Measurements from ENCODE around the gene GDPD3.
"Not testable (repeated sequence)": the region's sequence is repeated elsewhere in the genome, so short reads cannot be mapped to it uniquely, and the experiment has no call there.

Gene GDPD3, protein sequence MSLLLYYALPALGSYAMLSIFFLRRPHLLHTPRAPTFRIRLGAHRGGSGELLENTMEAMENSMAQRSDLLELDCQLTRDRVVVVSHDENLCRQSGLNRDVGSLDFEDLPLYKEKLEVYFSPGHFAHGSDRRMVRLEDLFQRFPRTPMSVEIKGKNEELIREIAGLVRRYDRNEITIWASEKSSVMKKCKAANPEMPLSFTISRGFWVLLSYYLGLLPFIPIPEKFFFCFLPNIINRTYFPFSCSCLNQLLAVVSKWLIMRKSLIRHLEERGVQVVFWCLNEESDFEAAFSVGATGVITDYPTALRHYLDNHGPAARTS

GRCh38 chr16:30113031-30113710 lies at the start of gene GDPD3:
GDPD3 (minus strand) TSS chr16:30113537; CDS start chr16:30113478, 59 bp downstream.
- no peak for DNase-seq (ENCODE audit: low read depth)

GRCh38 chr16:30157214-30157613 lies 43.9 kb upstream of the GDPD3 start:
- DNase-seq (ENCODE audit: low read depth) = no peak

DNA sequence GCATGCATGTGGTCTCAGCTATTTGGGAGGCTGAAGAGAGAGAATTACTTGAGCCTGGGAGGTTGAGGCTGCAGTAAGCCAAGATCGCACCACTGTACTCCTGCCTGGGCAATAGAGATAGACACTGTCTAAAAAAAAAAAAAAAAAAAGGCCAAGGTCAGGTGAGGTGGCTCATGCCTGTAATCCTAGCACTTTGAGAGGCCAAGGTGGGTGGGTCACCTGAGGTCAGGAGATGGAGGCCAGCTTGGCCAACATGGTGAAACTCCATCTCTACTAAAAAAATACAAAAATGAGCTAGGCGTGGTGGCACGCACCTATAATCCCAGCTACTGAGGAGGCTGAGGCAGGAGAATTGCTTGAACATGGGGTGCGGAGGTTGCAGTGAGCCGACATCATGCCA lies 41.9 kb upstream of the GDPD3 start:
- DNase-seq (ENCODE audit: low read depth) = no peak

- DNase-seq (ENCODE audit: low read depth) = no peak
These were observed 39.2 kb upstream of the GDPD3 start for GRCh38 chr16:30152517-30152916.

DNA sequence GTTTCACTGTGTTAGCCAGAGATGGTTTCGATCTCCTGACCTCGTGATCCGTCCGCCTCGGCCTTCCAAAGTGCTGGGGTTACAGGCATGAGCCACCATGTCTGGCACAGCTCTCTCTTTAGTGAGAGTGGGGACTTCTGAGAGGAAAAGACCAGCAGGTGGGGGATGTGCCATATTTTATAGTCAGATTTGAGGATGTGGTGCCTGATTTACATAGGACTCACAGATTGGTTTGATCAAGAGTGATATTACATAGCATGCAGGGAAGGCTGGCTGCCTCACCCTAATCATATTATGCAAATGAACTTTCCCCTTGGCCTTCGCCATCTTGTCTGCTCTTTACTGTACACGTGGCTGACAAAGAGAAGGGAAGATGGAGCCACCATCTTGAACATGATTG lies 37.8 kb upstream of the GDPD3 start:
- DNase-seq (ENCODE audit: low read depth) = no peak

DNA sequence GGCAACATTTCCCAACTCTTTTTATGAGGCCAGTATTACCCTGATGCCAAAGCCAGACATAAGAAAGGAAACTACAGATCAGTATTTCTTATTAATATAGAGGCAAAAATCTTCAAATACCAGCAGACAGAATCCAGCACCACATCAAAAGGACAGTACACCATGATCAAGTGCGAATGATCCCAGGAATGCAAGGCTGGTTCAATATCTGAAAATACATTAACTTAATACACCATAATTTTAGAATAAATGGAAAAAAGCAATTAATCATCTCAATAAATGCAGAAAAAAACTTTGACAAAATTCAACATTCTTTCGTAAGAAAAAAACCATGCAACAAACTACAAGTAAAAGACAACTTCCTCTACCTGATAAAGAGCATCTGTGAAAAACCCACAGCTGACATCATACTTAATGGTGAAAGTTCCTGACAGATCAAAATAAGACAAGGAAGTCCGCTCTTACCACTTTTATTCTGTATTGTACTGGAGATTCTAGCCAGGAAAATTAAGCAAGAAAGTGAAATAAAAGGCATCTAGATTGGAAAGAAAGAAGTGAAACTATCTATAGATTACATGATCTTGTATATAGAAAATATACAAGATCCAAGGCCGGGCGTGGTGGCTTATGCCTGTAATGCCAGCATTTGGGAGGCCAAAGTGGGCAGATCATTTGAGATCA lies 36.1 kb upstream of the GDPD3 start:
- no peak for DNase-seq (ENCODE audit: low read depth)

GRCh38 chr16:30147843-30148510 lies 34.6 kb upstream of the GDPD3 start:
- no peak for DNase-seq (ENCODE audit: low read depth)

DNA sequence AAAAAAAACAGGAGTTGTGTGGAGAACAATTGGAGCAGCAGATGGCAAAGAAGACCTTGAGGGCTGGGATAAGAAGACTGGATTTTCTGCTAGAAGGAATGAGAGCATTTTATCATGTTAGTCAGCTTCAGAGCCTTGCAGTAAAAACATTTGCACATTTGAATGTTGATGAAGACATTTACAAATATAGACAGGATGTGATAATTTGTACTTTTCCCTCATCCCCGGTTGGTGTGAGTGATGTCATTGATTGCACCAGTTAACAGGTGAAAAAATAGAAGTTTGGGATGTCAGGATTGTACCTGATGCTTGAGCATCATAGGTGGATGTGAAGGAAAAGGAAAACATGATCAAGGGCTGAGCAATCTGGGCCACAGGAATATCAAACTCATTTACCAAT lies 32.3 kb upstream of the GDPD3 start:
- no peak for DNase-seq (ENCODE audit: low read depth)

GRCh38 chr16:30144917-30145316 lies 31.6 kb upstream of the GDPD3 start:
- DNase-seq (ENCODE audit: low read depth) = no peak

- no peak for DNase-seq (ENCODE audit: low read depth)
These were observed 30.7 kb upstream of the GDPD3 start for GRCh38 chr16:30144017-30144416.

GRCh38 chr16:30143347-30143702 lies 30.0 kb upstream of the GDPD3 start:
- DNase-seq (ENCODE audit: low read depth) = no peak

GRCh38 chr16:30142672-30143346 lies 29.5 kb upstream of the GDPD3 start:
- DNase-seq (ENCODE audit: low read depth) = no peak

DNA sequence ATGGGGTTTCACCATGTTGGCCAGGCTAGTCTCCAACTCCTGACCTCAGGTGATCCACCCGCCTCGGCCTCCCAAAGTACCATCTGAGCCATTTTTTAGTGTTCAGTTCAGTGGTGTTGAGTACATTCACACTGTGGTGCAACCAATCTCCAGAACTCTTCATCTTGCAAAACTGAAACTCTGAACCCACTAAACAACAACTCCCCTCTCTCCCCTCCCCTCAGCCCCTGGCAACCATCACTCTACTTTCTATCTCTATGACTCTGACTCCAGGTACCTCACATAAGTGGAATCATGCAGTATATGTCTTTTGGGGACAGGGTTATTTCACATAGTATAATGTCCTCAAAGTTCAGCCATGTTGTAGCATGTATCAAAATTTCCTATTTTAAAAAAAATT lies 28.4 kb upstream of the GDPD3 start:
- DNase-seq (ENCODE audit: low read depth) = no peak

DNA sequence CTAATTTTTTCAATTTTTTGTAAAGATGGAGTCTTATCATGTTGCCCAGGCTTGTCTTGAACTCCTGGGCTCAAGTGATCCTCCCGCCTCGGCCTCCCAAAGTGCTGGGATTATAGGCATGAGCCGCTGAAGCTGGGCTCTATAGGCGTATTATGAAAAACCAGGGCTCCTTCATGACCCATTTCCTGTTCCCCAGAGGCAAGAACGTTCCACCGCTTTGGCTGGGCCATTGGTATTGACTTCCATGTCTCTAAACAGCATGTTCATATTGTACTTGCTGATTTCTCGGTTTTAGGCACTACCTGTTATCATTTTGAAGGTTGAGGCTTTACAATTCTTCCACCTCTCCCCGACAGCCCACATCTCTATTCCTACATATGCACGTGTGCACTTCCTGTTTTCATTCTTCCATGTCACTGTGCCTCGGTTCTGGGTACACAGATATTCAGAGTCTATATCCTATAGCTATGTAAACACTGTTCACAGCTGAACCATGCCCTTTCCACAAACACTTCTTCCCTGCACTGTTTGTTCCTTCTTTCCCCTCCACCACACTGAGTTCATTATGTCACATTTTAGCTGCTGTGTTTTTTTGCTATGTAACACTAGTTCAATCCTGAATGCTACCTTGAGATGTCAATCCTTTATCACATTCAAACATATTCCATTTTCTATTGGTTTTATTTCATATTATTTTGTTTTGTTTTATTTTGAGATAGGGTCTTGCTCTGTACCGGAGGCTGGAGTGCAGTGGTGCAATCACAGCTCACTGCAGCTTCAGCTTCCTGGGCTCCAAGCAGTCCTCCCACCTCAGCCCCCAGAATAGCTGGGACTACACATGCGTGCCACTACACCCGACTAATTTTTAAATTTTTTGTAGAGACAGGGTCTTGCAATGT lies 26.5 kb upstream of the GDPD3 start:
- no peak for DNase-seq (ENCODE audit: low read depth)

- DNase-seq (ENCODE audit: low read depth) = no peak
These were observed 24.6 kb upstream of the GDPD3 start for GRCh38 chr16:30137897-30138296.

GRCh38 chr16:30136971-30137605 lies 23.8 kb upstream of the GDPD3 start:
- DNase-seq (ENCODE audit: low read depth) = no peak

DNA sequence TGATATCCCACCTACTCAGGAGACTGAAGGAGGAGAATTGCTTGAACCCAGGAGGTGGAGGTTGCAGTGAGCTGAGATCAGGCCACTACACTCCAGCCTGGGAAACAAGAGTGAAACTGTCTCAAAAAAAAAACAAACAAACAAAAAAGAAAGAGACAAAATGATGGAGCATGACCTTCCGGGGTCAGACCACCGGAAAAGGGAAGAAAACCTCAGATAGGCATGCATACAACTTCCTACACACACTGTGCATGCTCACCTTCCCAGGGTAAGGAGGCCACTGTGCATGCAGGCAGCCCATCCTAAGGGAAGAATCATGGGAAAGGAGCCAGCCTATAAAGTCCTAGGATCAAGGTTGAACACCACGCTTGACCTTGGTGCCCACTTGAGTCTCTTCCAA lies 19.3 kb upstream of the GDPD3 start:
- no peak for DNase-seq (ENCODE audit: low read depth)

- no peak for DNase-seq (ENCODE audit: low read depth)
These were observed 18.6 kb upstream of the GDPD3 start for GRCh38 chr16:30131869-30132475.

- no peak for DNase-seq (ENCODE audit: low read depth)
These were observed 14.7 kb upstream of the GDPD3 start for GRCh38 chr16:30127993-30128392.

DNA sequence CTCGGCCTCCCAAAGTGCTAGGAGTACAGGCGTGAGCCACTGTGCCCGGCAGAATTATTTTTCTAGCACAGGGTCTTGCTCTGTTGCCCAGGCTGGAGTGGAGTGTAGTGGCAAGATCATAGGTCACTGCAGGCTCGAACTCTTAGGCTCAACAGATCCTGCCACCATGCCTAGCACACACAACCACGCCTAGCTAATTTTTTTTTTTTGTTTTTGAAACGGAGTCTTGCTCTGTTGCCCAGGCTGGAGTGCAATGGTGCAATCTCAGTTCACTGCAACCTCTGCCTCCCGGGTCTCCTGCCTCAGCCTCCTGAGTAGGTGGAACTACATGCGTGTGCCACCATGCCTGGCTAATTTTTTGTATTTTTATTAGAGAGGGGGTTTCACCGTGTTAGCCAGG lies 12.4 kb upstream of the GDPD3 start:
- not testable (repeated sequence) for DNase-seq (ENCODE audit: low read depth)

Data from HS-27A (cell line).